ENCODE data around the gene CAMK4. TPM values are rescaled to one million over a fixed set of nuclear protein-coding genes. Genes with fewer than 3 reads are reported as not detected.
"Not testable (repeated sequence)": the region's sequence is repeated elsewhere in the genome, so short reads cannot be mapped to it uniquely, and the experiment has no call there.

The CAMK4 gene
- total RNA-seq, 1 donor from 2014 or later: 106 TPM

- intact Hi-C loops (cut with micrococcal nuclease): loop anchor here (1.0 kb wide), 1 partner anchor 28 kb away; no protein-coding TSS in a partner anchor
Observed at GRCh38 chr5:111254613-111255012, 30.4 kb downstream of the CAMK4 start.

DNA sequence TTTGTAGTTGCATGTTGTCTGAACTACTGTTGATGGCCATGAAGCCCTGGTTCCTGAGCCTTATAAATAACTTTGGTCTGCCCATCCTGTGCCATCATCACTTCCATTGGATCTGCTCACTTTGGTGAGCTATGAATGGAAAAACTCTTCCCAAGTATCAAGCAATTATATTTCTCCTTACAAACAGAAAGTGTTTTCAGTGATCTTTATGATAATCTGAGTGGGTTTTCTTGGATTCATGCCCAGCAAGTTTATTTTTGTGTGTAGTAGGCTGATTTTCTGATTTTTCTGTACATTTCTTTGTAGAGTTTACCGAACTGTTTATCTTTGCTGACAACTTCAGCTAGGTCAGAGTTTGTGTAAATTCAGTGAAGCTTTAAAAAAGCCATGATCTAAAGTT is 31.0 kb downstream of the CAMK4 start:
- intact Hi-C loops (cut with micrococcal nuclease): no loop called here

GRCh38 chr5:111256128-111256527 is 31.9 kb downstream of the CAMK4 start:
- intact Hi-C loops (cut with micrococcal nuclease): no loop called here

DNA sequence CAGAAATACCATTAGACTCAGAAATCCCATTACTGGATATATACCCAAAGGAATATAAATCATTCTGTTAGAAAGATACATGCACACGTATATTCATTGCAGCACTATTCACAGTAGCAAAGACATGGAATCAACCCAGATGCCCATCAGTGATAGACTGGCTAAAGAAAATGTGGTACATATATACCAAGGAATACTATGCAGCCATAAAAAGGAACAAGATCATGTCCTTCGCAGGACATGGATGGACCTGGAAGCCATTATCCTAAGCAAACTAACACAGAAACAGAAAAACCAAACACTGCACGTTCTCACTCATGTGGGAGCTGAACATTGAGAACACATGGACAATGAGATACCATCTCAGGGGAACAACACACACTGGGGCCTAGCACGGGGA is 33.4 kb downstream of the CAMK4 start:
- intact Hi-C loops (cut with micrococcal nuclease): not testable (repeated sequence)

GRCh38 chr5:111259636-111260035 is 35.5 kb downstream of the CAMK4 start:
- intact Hi-C loops (cut with micrococcal nuclease): no loop called here

GRCh38 chr5:111261610-111262009 is 37.4 kb downstream of the CAMK4 start:
- intact Hi-C loops (cut with micrococcal nuclease): no loop called here

DNA sequence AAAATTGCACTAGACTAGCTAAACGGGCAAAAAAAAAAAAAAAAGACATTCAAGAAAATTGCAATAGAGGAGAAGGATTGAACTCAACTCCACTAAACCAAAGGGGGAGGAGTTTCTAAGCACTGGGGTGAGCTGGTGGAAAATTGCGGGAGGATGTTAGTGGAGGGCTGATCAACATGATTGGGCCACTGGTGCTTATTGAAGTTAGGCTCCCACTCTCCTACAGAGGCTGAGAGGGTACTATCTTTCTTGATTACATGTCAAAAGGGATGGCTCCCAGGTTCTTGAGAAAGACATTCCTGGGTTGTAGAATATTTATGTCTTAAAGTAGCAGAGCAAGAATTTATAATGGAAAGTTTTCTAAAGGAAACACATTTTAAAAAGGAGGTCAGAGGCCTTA is 38.0 kb downstream of the CAMK4 start:
- intact Hi-C loops (cut with micrococcal nuclease): no loop called here

GRCh38 chr5:111262815-111263214 is 38.6 kb downstream of the CAMK4 start:
- intact Hi-C loops (cut with micrococcal nuclease): no loop called here

- intact Hi-C loops (cut with micrococcal nuclease): no loop called here
Observed at GRCh38 chr5:111266491-111266890, 42.3 kb downstream of the CAMK4 start.

DNA sequence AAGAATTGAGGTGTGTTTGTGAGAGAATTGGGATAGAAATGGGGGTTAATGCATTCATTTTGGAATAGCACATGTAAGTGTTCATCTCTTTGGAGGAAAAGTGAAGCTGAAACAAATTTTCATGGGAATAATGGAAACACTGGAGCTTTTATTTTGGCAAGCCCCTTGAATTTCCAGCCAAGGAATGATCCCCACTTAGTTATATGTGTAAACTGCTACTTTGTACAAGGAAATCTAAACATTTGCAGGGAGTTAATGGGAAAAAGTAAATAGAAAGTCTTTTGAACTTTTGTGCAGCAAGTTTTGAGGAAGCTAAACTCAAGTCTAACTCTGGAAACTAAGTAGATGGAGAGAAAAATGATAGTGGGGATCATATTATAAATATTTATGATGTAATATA is 44.1 kb downstream of the CAMK4 start:
- intact Hi-C loops (cut with micrococcal nuclease): no loop called here

DNA sequence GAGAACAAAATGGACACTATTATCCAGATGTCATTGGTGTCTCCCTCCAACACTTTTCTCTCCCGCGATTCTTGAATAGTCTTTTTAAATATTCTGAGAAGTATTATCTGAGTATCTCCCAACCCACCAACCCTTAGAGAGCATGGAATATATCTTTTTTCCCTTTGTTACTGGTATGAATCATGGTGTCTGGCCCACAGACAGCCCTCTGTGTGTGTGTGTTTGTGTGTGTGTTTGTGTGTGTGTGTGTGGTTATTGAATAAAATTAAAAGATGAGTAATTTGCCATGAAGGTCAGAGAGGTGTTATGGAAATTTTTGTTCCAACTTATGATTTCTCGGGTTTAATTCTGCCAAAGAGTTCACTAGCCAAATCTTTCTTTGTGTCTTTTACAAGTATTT is 47.7 kb downstream of the CAMK4 start:
- intact Hi-C loops (cut with micrococcal nuclease): no loop called here

- intact Hi-C loops (cut with micrococcal nuclease): no loop called here
Observed at GRCh38 chr5:111277061-111277460, 52.9 kb downstream of the CAMK4 start.

DNA sequence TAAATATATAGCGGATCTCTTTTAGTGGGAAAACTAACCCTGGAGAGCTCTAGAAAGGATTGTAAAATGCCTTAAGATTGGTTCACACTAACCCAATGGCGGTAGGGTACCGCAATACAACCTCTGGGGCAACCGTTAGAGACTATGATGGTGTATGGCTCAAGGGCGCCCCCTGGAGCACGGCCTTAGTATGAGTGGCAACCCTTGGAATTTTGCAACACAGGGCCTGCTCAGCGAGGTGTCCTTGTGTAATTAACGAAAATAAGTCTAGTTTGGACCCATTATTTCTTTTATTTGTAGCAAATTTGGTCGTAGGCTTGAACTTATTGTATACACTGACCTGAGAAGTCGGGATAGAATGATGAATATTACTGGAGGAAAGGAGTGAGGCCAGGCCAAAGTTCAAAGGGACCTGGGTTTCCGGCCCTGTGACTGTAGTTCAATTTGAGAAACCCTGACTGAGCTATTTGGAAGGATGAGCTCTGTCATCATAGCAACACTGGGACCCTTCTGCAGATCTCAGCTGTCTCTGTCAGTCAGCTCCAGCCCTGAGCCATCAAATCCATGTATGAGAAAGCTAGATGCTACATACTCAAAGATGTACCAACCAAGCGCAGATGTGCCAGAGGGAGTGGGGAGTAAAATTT is 54.8 kb downstream of the CAMK4 start:
- intact Hi-C loops (cut with micrococcal nuclease): loop anchor here (1.0 to 2.0 kb wide), 4 partner anchors 46 to 522 kb away; no protein-coding TSS in a partner anchor

DNA sequence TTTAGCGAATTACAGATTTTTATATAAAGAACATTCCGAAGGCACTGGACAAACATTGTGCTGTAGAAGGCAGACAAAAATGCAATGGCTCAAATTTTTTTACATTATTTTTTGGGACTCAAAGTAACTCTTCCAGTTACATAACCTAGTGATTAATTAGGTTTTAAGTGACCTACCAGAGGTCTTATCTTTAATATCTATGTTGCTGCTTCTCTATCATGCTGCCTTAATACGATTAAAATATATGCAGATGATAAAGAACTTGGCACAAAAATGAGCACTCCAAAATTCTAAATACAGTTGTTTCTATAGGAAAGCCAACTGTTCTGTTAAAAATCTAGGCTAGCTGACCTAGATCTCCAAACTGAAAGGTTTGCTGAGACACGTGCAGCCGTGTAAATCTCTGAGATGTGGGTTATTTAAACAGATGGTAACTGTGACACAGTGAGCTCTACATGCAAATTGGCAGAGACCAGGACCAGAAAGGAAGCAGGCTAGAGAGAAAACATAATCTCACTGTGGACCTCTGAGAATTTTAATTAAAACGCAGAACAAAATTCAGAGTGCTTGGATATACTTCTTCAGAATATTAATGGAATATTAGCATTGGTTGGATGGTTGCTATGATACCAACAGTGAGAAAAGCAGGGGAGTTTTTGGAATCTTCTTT is 56.2 kb downstream of the CAMK4 start:
- intact Hi-C loops (cut with micrococcal nuclease): no loop called here

GRCh38 chr5:111282798-111283197 is 58.6 kb downstream of the CAMK4 start:
- intact Hi-C loops (cut with micrococcal nuclease): no loop called here

GRCh38 chr5:111284825-111285224 is 60.6 kb downstream of the CAMK4 start:
- intact Hi-C loops (cut with micrococcal nuclease): no loop called here

DNA sequence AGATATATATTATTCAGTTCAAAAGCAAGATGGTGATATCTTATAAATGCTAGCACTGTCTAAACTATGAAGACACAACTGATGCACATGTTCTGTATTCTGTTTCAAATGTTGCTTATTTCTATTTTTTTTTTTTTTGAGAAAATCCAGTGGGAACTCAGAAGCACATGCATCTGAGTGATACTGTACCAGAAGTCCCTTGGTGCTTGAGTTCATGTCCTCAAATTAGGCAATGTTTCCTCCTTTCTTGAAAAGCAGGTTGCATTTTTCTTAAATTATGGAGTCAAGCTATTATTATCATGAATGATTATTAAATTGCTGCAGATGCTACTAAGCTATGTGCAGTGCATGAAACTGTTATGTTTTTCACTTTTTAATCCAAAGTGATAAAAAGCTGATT is 70.4 kb downstream of the CAMK4 start:
- intact Hi-C loops (cut with micrococcal nuclease): no loop called here

- intact Hi-C loops (cut with micrococcal nuclease): no loop called here
Observed at GRCh38 chr5:111295649-111296048, 71.5 kb downstream of the CAMK4 start.

- intact Hi-C loops (cut with micrococcal nuclease): no loop called here
Observed at GRCh38 chr5:111296570-111296969, 72.4 kb downstream of the CAMK4 start.

DNA sequence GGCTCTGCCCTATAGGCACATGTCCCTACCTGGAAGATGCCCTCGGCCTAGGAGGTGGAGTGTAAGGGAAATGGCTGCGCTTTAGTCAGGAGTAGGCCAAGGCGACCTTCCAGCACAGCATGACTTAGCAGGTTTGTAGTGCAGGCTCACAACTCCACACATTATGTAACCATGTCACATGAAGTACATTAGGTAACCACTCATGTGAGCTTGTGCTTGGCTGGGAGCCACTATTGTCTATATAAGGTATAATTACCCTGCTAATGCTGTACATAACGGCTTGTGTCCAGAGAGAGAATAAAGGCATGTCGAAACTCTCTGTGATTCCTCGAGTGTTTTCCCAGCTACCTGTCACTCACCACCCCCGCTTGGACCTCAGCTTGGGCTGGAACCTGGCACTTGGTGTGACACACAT is 74.9 kb downstream of the CAMK4 start:
- intact Hi-C loops (cut with micrococcal nuclease): no loop called here

- intact Hi-C loops (cut with micrococcal nuclease): no loop called here
Observed at GRCh38 chr5:111299831-111300432, 75.7 kb downstream of the CAMK4 start.

- intact Hi-C loops (cut with micrococcal nuclease): no loop called here
Observed at GRCh38 chr5:111301264-111301663, 77.1 kb downstream of the CAMK4 start.

DNA sequence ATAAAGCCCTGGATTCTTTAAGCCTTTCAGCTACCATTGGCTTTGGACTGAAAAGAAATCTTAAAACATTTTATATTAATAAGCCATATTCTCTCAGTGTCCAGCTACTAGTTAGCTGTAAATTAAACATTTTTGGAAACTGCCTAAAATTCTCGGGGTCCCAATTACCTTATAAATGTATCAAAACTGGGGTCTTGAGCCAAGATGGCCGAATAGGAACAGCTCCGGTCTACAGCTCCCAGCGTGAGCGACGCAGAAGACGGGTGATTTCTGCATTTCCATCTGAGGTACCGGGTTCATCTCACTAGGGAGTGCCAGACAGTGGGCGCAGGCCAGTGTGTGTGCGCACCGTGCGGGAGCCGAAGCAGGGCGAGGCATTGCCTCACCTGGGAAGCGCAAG is 77.9 kb downstream of the CAMK4 start:
- intact Hi-C loops (cut with micrococcal nuclease): not testable (repeated sequence)

Measured in T-helper 2 cell treated with Interferon-gamma antibody and Interleukin-4, amounts not matched to agents 100 ng/mL and 5 ng/mL, for 36 hours (primary cell).